ENCODE measurements around the gene IMMP1L.

IMMP1L gene

DNA sequence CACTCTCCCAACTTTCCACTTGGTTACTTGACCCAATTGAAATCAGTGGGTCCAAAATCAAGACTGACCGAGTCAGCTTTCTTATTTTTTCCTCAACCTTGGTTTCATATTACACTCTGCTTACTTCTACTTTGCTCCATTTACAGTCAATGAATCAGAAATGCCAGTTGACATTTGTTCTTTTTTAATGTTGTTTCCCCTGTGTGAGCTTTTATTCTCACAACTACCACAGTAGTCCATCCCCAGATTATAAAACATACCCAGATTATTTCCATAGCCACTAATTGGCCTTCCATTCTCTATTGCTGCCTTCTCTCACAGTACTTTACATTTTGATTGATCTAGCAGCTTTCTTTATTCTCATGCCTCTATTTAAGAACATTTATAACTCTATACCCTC lies 89.8 kb downstream of the IMMP1L start:
- Histone ChIP-seq H3K4me2 (ENCODE audit: insufficient read depth, low read length, poor library complexity, severe bottlenecking) (no peak overlapping the region), H3K9me3 (replicated peaks in 1 of 2; ENCODE audit: control insufficient read depth in 2 of 2, insufficient read depth in 1 of 2, low read depth in 1 of 2, low read length in 2 of 2) (no peaks in the 10 kb centered on the region), H3K9ac (ENCODE audit: low read depth, low read length, poor library complexity) (no peak overlapping the region), H3K14ac (ENCODE audit: low read length) (no peak overlapping the region), H3K18ac (ENCODE audit: low read length) (no peak overlapping the region), H2BK15ac (ENCODE audit: low read length) (no peak overlapping the region), H3K27ac (replicated peaks; ENCODE audit: low read length) (no peak overlapping the region), H3K4me1 (ENCODE audit: control insufficient read depth in 2 of 2, insufficient read depth in 1 of 2, low read depth in 1 of 2, low read length in 2 of 2) (peaks cover 18 to 19% of the 10 kb centered on the region in 2 donors), H4K8ac (ENCODE audit: low read depth, low read length) (no peak overlapping the region), H2BK5ac (ENCODE audit: low read length) (no peak overlapping the region), H3K4ac (ENCODE audit: low read length) (no peak overlapping the region), H2AFZ (ENCODE audit: low read length) (no peak overlapping the region), H3K79me1 (ENCODE audit: low read depth, low read length) (no peaks in the 10 kb centered on the region), H2BK120ac (ENCODE audit: low read depth, low read length) (no peak overlapping the region), H3K4me3 (ENCODE audit: low read length in 2 of 2) (no peak overlapping the region), H4K91ac (ENCODE audit: low read depth, low read length, poor library complexity) (no peak overlapping the region), H3K23ac (ENCODE audit: low read depth, low read length, poor library complexity) (no peak overlapping the region), H3K36me3 (replicated peaks in 1 of 2; ENCODE audit: control insufficient read depth in 2 of 2, insufficient read depth in 2 of 2, low read length in 2 of 2) (peaks cover 0 to 12% of the 10 kb centered on the region in 2 donors), H2BK12ac (ENCODE audit: low read length) (no peak overlapping the region), H3K27me3 (ENCODE audit: control insufficient read depth in 3 of 3, insufficient read depth in 3 of 3, low read depth in 1 of 3, low read length in 3 of 3) (no peaks in the 10 kb centered on the region), H2AK5ac (ENCODE audit: low read depth, low read length) (no peak overlapping the region)
- WGBS, 2 donors (ENCODE audit: extremely low coverage in 2 of 2, insufficient read length in 2 of 2, insufficient replicate concordance in 1 of 2) = no CpG with 5 or more reads among the region's 1 CpG
- no peak for DNase-seq (ENCODE audit: low spot score)

DNA sequence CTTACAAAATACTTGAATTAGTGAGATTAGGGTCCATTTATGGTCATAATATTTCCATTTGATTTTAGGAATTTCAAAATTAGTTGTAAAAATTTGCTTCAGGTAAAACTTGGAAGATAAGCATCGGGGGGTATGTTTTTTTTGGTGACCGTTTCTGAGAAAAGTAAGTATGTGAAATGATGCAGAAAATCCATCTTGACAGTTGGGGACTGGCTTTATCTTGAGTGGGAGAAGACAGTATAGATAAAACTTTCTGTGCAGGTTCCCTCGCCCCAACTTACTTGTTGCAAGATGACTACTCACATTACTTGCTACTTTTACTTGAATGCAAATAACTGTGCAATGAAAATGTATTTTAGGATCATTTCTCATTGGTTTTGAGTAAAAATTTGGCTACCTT lies 90.3 kb downstream of the IMMP1L start:
- no CpG with 5 or more reads among the region's 3 CpGs for WGBS, 2 donors (ENCODE audit: extremely low coverage in 2 of 2, insufficient read length in 2 of 2, insufficient replicate concordance in 1 of 2)
- Histone ChIP-seq H2BK5ac (ENCODE audit: low read length) (no peak overlapping the region), H3K14ac (ENCODE audit: low read length) (no peak overlapping the region), H2BK15ac (ENCODE audit: low read length) (no peak overlapping the region), H3K27ac (replicated peaks; ENCODE audit: low read length) (no peak overlapping the region), H3K9me3 (replicated peaks in 1 of 2; ENCODE audit: control insufficient read depth in 2 of 2, insufficient read depth in 1 of 2, low read depth in 1 of 2, low read length in 2 of 2) (no peaks in the 10 kb centered on the region), H2AK5ac (ENCODE audit: low read depth, low read length) (no peak overlapping the region), H3K4me2 (ENCODE audit: insufficient read depth, low read length, poor library complexity, severe bottlenecking) (no peak overlapping the region), H2BK120ac (ENCODE audit: low read depth, low read length) (no peak overlapping the region), H3K4me3 (ENCODE audit: low read length in 2 of 2) (no peak overlapping the region), H3K79me1 (ENCODE audit: low read depth, low read length) (no peaks in the 10 kb centered on the region), H3K36me3 (replicated peaks in 1 of 2; ENCODE audit: control insufficient read depth in 2 of 2, insufficient read depth in 2 of 2, low read length in 2 of 2) (peaks cover 0 to 13% of the 10 kb centered on the region in 2 donors), H4K8ac (ENCODE audit: low read depth, low read length) (no peak overlapping the region), H2BK12ac (ENCODE audit: low read length) (no peak overlapping the region), H3K4ac (ENCODE audit: low read length) (no peak overlapping the region), H3K4me1 (ENCODE audit: control insufficient read depth in 2 of 2, insufficient read depth in 1 of 2, low read depth in 1 of 2, low read length in 2 of 2) (peaks cover 19 to 22% of the 10 kb centered on the region in 2 donors), H3K27me3 (ENCODE audit: control insufficient read depth in 3 of 3, insufficient read depth in 3 of 3, low read depth in 1 of 3, low read length in 3 of 3) (no peaks in the 10 kb centered on the region), H3K9ac (ENCODE audit: low read depth, low read length, poor library complexity) (no peak overlapping the region), H4K91ac (ENCODE audit: low read depth, low read length, poor library complexity) (no peak overlapping the region), H3K18ac (ENCODE audit: low read length) (no peak overlapping the region), H2AFZ (ENCODE audit: low read length) (no peak overlapping the region), H3K23ac (ENCODE audit: low read depth, low read length, poor library complexity) (no peak overlapping the region)
- no peak for DNase-seq (ENCODE audit: low spot score)

DNA sequence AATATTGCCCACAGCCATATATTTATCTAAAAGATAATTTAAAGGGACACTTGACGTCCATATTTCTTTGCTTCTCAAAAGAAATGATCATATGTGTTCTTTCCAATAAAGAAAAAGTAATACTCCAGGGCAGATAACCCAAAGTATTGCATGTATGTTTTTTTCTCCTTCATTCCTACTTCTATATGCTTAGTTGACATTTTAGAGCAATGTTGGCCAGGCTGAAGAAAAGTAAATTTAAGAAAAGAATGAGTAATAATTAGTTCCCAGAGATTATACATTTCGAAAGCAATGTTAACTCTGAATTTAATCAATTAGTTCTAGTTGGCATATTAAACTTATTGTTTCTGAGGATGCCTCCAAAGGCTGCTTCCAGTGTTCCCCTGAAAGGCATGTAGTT lies 91.6 kb downstream of the IMMP1L start:
- no peak overlapping the region for H3K27ac ChIP-seq (replicated peaks; ENCODE audit: low read length)
- H3K79me1 ChIP-seq (ENCODE audit: low read depth, low read length) = no peaks in the 10 kb centered on the region
- no peak overlapping the region for H3K4me3 ChIP-seq (ENCODE audit: low read length in 2 of 2)
- H3K4ac ChIP-seq (ENCODE audit: low read length) = no peak overlapping the region
- no peak overlapping the region for H4K8ac ChIP-seq (ENCODE audit: low read depth, low read length)
- H3K9me3 ChIP-seq (replicated peaks in 1 of 2; ENCODE audit: control insufficient read depth in 2 of 2, insufficient read depth in 1 of 2, low read depth in 1 of 2, low read length in 2 of 2) = no peaks in the 10 kb centered on the region
- no peak overlapping the region for H3K4me2 ChIP-seq (ENCODE audit: insufficient read depth, low read length, poor library complexity, severe bottlenecking)
- no peak overlapping the region for H2AK5ac ChIP-seq (ENCODE audit: low read depth, low read length)
- H2BK15ac ChIP-seq (ENCODE audit: low read length) = no peak overlapping the region
- no peak overlapping the region for H2BK12ac ChIP-seq (ENCODE audit: low read length)
- no peak overlapping the region for H3K14ac ChIP-seq (ENCODE audit: low read length)
- no peak overlapping the region for H4K91ac ChIP-seq (ENCODE audit: low read depth, low read length, poor library complexity)
- no peak for DNase-seq (ENCODE audit: low spot score)
- no peaks in the 10 kb centered on the region for H3K27me3 ChIP-seq (ENCODE audit: control insufficient read depth in 3 of 3, insufficient read depth in 3 of 3, low read depth in 1 of 3, low read length in 3 of 3)
- no peak overlapping the region for H3K9ac ChIP-seq (ENCODE audit: low read depth, low read length, poor library complexity)
- H2BK120ac ChIP-seq (ENCODE audit: low read depth, low read length) = no peak overlapping the region
- no peak overlapping the region for H2BK5ac ChIP-seq (ENCODE audit: low read length)
- H3K23ac ChIP-seq (ENCODE audit: low read depth, low read length, poor library complexity) = no peak overlapping the region
- H3K36me3 ChIP-seq (replicated peaks in 1 of 2; ENCODE audit: control insufficient read depth in 2 of 2, insufficient read depth in 2 of 2, low read length in 2 of 2) = peaks cover 0 to 13% of the 10 kb centered on the region in 2 donors
- H3K4me1 ChIP-seq (ENCODE audit: control insufficient read depth in 2 of 2, insufficient read depth in 1 of 2, low read depth in 1 of 2, low read length in 2 of 2) = peaks cover 18 to 22% of the 10 kb centered on the region in 2 donors
- H2AFZ ChIP-seq (ENCODE audit: low read length) = no peak overlapping the region
- WGBS, 2 donors (ENCODE audit: extremely low coverage in 2 of 2, insufficient read length in 2 of 2, insufficient replicate concordance in 1 of 2) = no CpG with 5 or more reads among the region's 2 CpGs
- no peak overlapping the region for H3K18ac ChIP-seq (ENCODE audit: low read length)

DNA sequence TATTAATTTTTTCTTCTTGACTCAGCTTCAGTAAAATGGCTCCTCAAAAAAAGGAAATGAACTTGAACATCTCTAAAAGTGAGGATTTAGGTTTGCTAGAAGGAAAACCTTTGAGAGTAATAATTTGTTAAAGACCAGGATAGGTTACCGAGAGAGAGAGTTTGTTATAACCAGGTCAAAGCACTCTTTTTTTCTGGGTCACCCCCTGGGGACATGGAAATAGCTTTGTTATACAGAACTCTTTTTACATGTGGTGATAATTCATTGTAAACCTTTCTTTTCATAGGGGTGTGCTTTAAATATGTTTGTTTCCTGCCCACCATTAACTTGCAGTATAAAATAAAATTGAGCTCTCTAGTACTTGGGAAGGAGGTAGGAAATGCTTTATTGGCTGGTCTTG lies 92.1 kb downstream of the IMMP1L start:
- Histone ChIP-seq H3K27ac (replicated peaks; ENCODE audit: low read length) (no peak overlapping the region), H3K4me2 (ENCODE audit: insufficient read depth, low read length, poor library complexity, severe bottlenecking) (no peak overlapping the region), H2BK120ac (ENCODE audit: low read depth, low read length) (no peak overlapping the region), H3K36me3 (replicated peaks in 1 of 2; ENCODE audit: control insufficient read depth in 2 of 2, insufficient read depth in 2 of 2, low read length in 2 of 2) (peaks cover 0 to 13% of the 10 kb centered on the region in 2 donors), H3K14ac (ENCODE audit: low read length) (no peak overlapping the region), H3K9me3 (replicated peaks in 1 of 2; ENCODE audit: control insufficient read depth in 2 of 2, insufficient read depth in 1 of 2, low read depth in 1 of 2, low read length in 2 of 2) (no peaks in the 10 kb centered on the region), H3K27me3 (ENCODE audit: control insufficient read depth in 3 of 3, insufficient read depth in 3 of 3, low read depth in 1 of 3, low read length in 3 of 3) (no peaks in the 10 kb centered on the region), H2AK5ac (ENCODE audit: low read depth, low read length) (no peak overlapping the region), H3K4me1 (ENCODE audit: control insufficient read depth in 2 of 2, insufficient read depth in 1 of 2, low read depth in 1 of 2, low read length in 2 of 2) (peaks cover 14 to 22% of the 10 kb centered on the region in 2 donors), H3K4ac (ENCODE audit: low read length) (no peak overlapping the region), H3K23ac (ENCODE audit: low read depth, low read length, poor library complexity) (no peak overlapping the region), H2BK15ac (ENCODE audit: low read length) (no peak overlapping the region), H2BK5ac (ENCODE audit: low read length) (no peak overlapping the region), H2AFZ (ENCODE audit: low read length) (no peak overlapping the region), H3K18ac (ENCODE audit: low read length) (no peak overlapping the region), H3K4me3 (ENCODE audit: low read length in 2 of 2) (no peak overlapping the region), H4K91ac (ENCODE audit: low read depth, low read length, poor library complexity) (no peak overlapping the region), H3K79me1 (ENCODE audit: low read depth, low read length) (no peaks in the 10 kb centered on the region), H3K9ac (ENCODE audit: low read depth, low read length, poor library complexity) (no peak overlapping the region), H2BK12ac (ENCODE audit: low read length) (no peak overlapping the region), H4K8ac (ENCODE audit: low read depth, low read length) (no peak overlapping the region)
- no CpG with 5 or more reads among the region's 1 CpG for WGBS, 2 donors (ENCODE audit: extremely low coverage in 2 of 2, insufficient read length in 2 of 2, insufficient replicate concordance in 1 of 2)
- DNase-seq (ENCODE audit: low spot score) = no peak
